Spleen (tissue), 11 donors: ENCODE data around the gene IDH2. TPM values are rescaled to one million over a fixed set of nuclear protein-coding genes. Genes with fewer than 3 reads are reported as not detected.
A peak's percentile ranks its signal among the peaks of the same experiment; 100 is the strongest.

ENCODE experiments used
- DNase-seq: peaks from one replicate; pipeline ENCODE4 v3.0.0-alpha.2; 2020
- H3K27ac ChIP-seq, 8 donors: fragments of 200-600 bp; sonication (generic) in 7 of 8; 1 replicate in 4 of 8; 2 replicates in 4 of 8; pipeline versions ENCODE4 v1.5.0 to v1.8.0; 2016 to 2021; ENCODE audit warnings: inconsistent platforms in 4 of 8, mild to moderate bottlenecking in 4 of 8, moderate library complexity in 1 of 8
- H3K27me3 ChIP-seq, 7 donors: fragments of 200-600 bp; sonication (generic) in 6 of 7; replicated peaks in 1 of 7; 1 replicate in 4 of 7; 2 replicates in 3 of 7; pipeline versions ENCODE4 v1.5.0 to v1.8.0; 2016 to 2021; ENCODE audit warnings: inconsistent platforms in 3 of 7, mild to moderate bottlenecking in 1 of 7
- H3K36me3 ChIP-seq, 6 donors: fragments of 200-600 bp; sonication (generic) in 5 of 6; 1 replicate in 4 of 6; 2 replicates in 2 of 6; pipeline versions ENCODE4 v1.5.0 to v1.8.0; 2016 to 2021; ENCODE audit warnings: inconsistent platforms in 2 of 6
- H3K4me1 ChIP-seq, 6 donors: fragments of 200-600 bp; sonication (generic) in 5 of 6; 1 replicate in 3 of 6; 2 replicates in 3 of 6; pipeline versions ENCODE4 v1.5.0 to v1.8.0; 2016 to 2021; ENCODE audit warnings: inconsistent platforms in 3 of 6
- H3K4me3 ChIP-seq, 8 donors: fragments of 200-600 bp; sonication (generic) in 7 of 8; 1 replicate in 4 of 8; 2 replicates in 4 of 8; pipeline versions ENCODE4 v1.5.0 to v1.8.0; 2016 to 2021; ENCODE audit warnings: inconsistent platforms in 4 of 8, mild to moderate bottlenecking in 4 of 8, moderate library complexity in 2 of 8
- H3K9me3 ChIP-seq, 8 donors: fragments of 200-600 bp; sonication (generic) in 7 of 8; 1 replicate in 4 of 8; 2 replicates in 4 of 8; pipeline versions ENCODE4 v1.5.0 to v1.8.0; 2016 to 2021; ENCODE audit warnings: inconsistent platforms in 4 of 8
- POLR2A ChIP-seq, 3 donors: fragments of 450-650 bp; IDR thresholded peaks; one replicate each; pipeline ENCODE4 v1.5.1; 2017; ENCODE audit warnings: antibody characterized with exemption in 3 of 3, mild to moderate bottlenecking in 1 of 3
- POLR2AphosphoS5 ChIP-seq, 3 donors: sonication (generic); formaldehyde crosslinking; IDR thresholded peaks; one replicate each; pipeline ENCODE4 v1.5.1; 2017; ENCODE audit warnings: antibody characterized with exemption in 3 of 3
- WGBS, 5 donors: extraction: QIAGEN DNeasy Blood & Tissue Kit in 3 of 5; methylation state at CpG; one replicate each; pipeline versions ENCODE4 v1.1.5 to v1.1.7; 2013 to 2018; 5-methylcytosine and 5-hydroxymethylcytosine counted together
- intact Hi-C: fragments of 100-400 bp; cut with DNase I; formaldehyde crosslinking; loops from one replicate; pipeline ENCODE4 v1.15.0; 2023; ENCODE audit warnings: low total_unique reads
- polyA plus RNA-seq, 3 donors: library from polyadenylated mRNA; stranded (reverse); fragments of 200-250 nt; gene quantifications; one replicate each; pipeline ENCODE4 v1.2.1, GENCODE V29; 2013
- total RNA-seq, 7 donors: library from RNA; depleted of rRNA in 3 of 7; stranded (reverse); fragments of >200 nt in 3 of 7; fragmentation: NEBNext Ultra II Directional in 4 of 7; extraction: Animal tissue kit (Norgen Biotek cat#: 25700) in 4 of 7; gene quantifications; one replicate each; pipeline versions ENCODE4 v1.1.0 to v1.2.1, GENCODE V29; 2016 to 2021
- TF ChIP-seq, protein P1 (sequence below), 11 experiments: fragments of 200-600 bp in 7 of 11; fragments of 450-650 bp in 4 of 11; sonication (generic) in 4 of 11; IDR thresholded peaks in 8 of 11; conservative IDR thresholded peaks in 3 of 11; 1 replicate in 7 of 11; 2 replicates in 4 of 11; pipeline versions ENCODE4 v1.4.0 to v1.8.0; 2016 to 2021; ENCODE audit warnings: antibody characterized with exemption in 11 of 11, inconsistent platforms in 4 of 11, mild to moderate bottlenecking in 1 of 11
- donor health status: healthy with polysubstance abuse.
- donor health status: DM: no; HTN: no; CAD: no; lungs with moderate emphysema.
- donor health status: DM: no; HTN: no; CAD: no.
- donor health status: Bipolar disorder and iron deficiency.
- donor health status: healthy.
- donor health status: DM: no; HTN: no; CAD: no.
- donor health status: DM: yes; HTN: yes; CAD: no.

The IDH2 gene
- total and polyA plus RNA-seq, 10 donors, result 36.4 to 70.9 (median 53.0) TPM

DNA sequence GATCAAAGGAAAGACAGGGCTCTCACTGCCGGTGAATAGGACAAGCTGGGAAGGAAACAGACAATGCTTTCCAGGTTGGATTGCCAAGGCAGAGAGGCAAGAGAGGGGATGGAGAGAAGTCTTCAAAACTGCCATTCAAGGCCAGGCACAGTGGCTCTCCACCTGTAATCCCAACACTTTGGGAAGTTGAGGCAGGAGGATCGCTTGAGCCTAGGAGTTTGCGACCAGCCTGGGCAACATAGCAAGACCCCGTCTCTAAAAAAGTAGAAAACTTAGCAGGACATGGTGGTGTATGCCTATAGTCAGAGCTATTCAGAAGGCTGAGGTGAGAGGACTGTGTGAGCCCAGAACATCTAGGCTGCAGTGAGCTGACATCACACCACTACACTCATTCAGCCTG, 43.5 kb upstream of the IDH2 start:
- H3K9me3 ChIP-seq, result no peaks in the 10 kb centered on the region
- WGBS, 5 donors, result 84 to 97% (median 95%) methylated on average over 4 of the region's 4 CpGs
- H3K4me3 ChIP-seq, result no peak overlapping the region
- intact Hi-C loops, result no loop called here
- peaks cover 0 to 5% (median 0%) of the 10 kb centered on the region in 7 donors for H3K27me3 ChIP-seq
- no peak for DNase-seq
- H3K36me3 ChIP-seq, result no peaks in the 10 kb centered on the region
- H3K4me1 ChIP-seq, result peaks cover 0 to 16% (median 10%) of the 10 kb centered on the region in 6 donors
- no peak overlapping the region for H3K27ac ChIP-seq
- TF ChIP-seq POLR2AphosphoS5 (IDR thresholded peaks at IDR 0.05), result no peak
- no peak for TF ChIP-seq POLR2A (IDR thresholded peaks at IDR 0.05)
- TF ChIP-seq, protein P1, sequence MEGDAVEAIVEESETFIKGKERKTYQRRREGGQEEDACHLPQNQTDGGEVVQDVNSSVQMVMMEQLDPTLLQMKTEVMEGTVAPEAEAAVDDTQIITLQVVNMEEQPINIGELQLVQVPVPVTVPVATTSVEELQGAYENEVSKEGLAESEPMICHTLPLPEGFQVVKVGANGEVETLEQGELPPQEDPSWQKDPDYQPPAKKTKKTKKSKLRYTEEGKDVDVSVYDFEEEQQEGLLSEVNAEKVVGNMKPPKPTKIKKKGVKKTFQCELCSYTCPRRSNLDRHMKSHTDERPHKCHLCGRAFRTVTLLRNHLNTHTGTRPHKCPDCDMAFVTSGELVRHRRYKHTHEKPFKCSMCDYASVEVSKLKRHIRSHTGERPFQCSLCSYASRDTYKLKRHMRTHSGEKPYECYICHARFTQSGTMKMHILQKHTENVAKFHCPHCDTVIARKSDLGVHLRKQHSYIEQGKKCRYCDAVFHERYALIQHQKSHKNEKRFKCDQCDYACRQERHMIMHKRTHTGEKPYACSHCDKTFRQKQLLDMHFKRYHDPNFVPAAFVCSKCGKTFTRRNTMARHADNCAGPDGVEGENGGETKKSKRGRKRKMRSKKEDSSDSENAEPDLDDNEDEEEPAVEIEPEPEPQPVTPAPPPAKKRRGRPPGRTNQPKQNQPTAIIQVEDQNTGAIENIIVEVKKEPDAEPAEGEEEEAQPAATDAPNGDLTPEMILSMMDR (IDR thresholded peaks at IDR 0.05 in 8 of 11, conservative IDR thresholded peaks at IDR 0.05 in 3 of 11), result no peak

DNA sequence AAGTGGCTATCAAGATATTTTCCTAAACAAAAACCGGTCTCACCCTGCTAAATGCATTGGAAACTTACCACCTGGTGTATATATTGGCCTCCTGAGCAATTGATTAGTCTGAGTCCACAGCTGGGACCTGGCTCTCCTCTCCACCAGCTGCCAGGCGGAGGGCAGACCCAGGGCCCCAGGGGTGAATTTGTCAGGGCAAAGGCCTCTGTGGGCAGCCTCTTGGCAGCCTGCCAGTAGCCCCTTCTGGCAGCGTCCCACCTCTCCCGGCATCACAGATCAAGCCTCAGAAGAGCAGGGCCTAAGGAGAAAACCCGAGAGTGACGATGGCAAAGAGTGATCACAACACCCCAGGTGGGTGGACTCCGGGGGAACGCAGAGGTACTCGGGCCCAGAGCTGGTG, 43.0 kb upstream of the IDH2 start:
- TF ChIP-seq POLR2A (IDR thresholded peaks at IDR 0.05) (no peak), POLR2AphosphoS5 (IDR thresholded peaks at IDR 0.05) (no peak)
- TF ChIP-seq, protein P1 (IDR thresholded peaks at IDR 0.05 in 8 of 11, conservative IDR thresholded peaks at IDR 0.05 in 3 of 11), result no peak
- H3K27me3 ChIP-seq, result peaks cover 0 to 5% (median 0%) of the 10 kb centered on the region in 7 donors
- no peaks in the 10 kb centered on the region for H3K9me3 ChIP-seq
- WGBS, 5 donors, result 75 to 92% (median 76%) methylated on average over 7 to 9 of the region's 9 CpGs
- no peaks in the 10 kb centered on the region for H3K36me3 ChIP-seq
- DNase-seq, result no peak
- no peak overlapping the region for H3K27ac ChIP-seq
- peaks cover 0 to 16% (median 10%) of the 10 kb centered on the region in 6 donors for H3K4me1 ChIP-seq
- intact Hi-C loops, result no loop called here
- no peak overlapping the region for H3K4me3 ChIP-seq

DNA sequence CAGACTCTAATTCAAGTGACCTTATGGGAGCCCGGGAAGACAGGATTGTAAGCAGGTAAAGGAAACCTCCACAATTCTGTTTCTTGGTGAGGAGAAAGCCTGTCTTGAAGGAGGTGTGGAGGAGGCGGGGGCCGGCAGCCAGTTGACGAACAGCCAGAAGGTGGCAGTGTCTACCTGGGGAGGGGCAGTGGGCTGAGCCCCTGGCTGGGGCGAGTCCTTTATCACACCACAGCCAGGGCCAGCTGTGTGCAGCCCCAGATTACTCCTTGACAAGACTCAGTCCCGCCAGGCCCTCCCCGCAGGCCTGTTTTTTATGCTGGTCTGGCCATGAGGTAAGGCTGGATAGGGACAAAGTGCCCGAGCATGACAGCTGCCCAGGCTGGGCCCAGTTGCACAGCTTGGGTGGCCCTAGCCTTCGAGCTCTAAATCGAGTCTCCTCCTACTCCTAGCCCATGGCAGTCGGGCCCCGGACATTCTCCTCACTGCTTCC, 40.9 kb upstream of the IDH2 start:
- DNase-seq, result peak; percentile 89
- intact Hi-C loops, result no loop called here
- no peaks in the 10 kb centered on the region for H3K9me3 ChIP-seq
- H3K4me3 ChIP-seq, result no peak overlapping the region
- H3K27ac ChIP-seq, result no peak overlapping the region
- H3K4me1 ChIP-seq, result peaks cover 0 to 16% (median 10%) of the 10 kb centered on the region in 6 donors
- 38 to 47% (median 40%) methylated on average over 10 to 12 of the region's 12 CpGs for WGBS, 5 donors
- H3K27me3 ChIP-seq, result peaks cover 0 to 5% (median 0%) of the 10 kb centered on the region in 7 donors
- H3K36me3 ChIP-seq, result no peaks in the 10 kb centered on the region
- TF ChIP-seq POLR2AphosphoS5 (IDR thresholded peaks at IDR 0.05), result peak in 1 of 3 donors; percentile 21
- TF ChIP-seq, protein P1 (IDR thresholded peaks at IDR 0.05 in 8 of 11, conservative IDR thresholded peaks at IDR 0.05 in 3 of 11), result peak in 10 of 11 experiments; percentile 27 to 76 (median 62)
- no peak for TF ChIP-seq POLR2A (IDR thresholded peaks at IDR 0.05)

DNA sequence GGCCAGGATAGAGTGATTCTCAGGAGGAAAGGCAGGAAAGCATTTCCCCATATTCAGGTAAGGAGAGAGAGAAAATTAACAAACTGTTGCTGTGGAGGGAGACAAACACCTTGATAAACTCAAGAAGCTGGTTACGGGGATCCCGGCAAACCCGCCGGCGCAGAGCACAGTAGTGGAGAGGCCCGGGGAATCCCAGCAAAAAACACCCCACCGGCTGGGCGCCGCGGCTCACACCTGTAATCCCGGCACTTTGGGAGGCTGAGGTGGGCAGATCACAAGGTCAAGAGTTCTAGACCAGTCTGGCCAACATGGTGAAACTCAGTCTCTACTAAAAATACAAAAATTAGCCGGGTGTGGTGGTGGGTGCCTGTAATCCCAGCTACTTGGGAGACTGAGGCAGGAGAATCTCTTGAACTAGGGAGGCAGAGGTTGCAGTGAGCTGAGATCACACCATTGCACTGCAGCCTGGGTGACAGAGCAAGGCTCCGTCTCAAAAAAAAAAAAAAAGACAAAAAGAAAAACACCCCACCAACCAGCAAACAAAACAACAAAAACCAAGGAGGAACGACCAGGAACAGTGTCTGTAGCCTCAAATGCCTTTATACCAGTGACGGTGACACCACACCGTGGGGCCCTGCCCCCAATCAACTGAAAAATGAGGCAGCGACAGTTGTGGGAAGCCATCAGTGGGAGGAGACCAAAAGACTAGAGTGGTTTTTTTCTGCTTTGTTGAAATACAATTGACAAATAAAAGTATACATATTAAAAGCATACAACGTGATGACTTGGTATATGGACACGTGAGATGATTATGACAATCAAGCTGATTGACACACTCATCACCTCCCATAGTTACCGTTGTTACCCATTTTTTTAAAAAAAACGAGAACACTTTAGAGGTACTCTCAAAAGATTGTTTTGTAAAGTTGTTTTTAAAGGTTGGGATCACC, 40.2 kb upstream of the IDH2 start:
- Histone ChIP-seq H3K27me3 (peaks cover 0 to 5% (median 0%) of the 10 kb centered on the region in 7 donors), H3K36me3 (no peaks in the 10 kb centered on the region), H3K27ac (no peak overlapping the region), H3K4me3 (no peak overlapping the region), H3K9me3 (no peaks in the 10 kb centered on the region), H3K4me1 (peaks cover 0 to 16% (median 10%) of the 10 kb centered on the region in 6 donors)
- TF ChIP-seq, protein P1 (IDR thresholded peaks at IDR 0.05 in 8 of 11, conservative IDR thresholded peaks at IDR 0.05 in 3 of 11), result no peak
- TF ChIP-seq POLR2AphosphoS5 (IDR thresholded peaks at IDR 0.05) (no peak), POLR2A (IDR thresholded peaks at IDR 0.05) (no peak)
- 64 to 75% (median 68%) methylated on average over 21 of the region's 21 CpGs for WGBS, 5 donors
- intact Hi-C loops, result no loop called here
- DNase-seq, result no peak
